ENCODE measurements around the gene PAK6.

Gene PAK6

GRCh38 chr15:40256638-40257235 is 17.9 kb downstream of the PAK6 start:
- DNase-seq = no peak

- no peak for DNase-seq
Observed at GRCh38 chr15:40257656-40258450, 19.0 kb downstream of the PAK6 start.

GRCh38 chr15:40258544-40258943 is 19.7 kb downstream of the PAK6 start:
- DNase-seq = no peak

GRCh38 chr15:40259021-40259420 is 20.2 kb downstream of the PAK6 start:
- no peak for DNase-seq

- no peak for DNase-seq
Observed at GRCh38 chr15:40263024-40263754, 24.3 kb downstream of the PAK6 start.

GRCh38 chr15:40264321-40265153 is 25.7 kb downstream of the PAK6 start:
- no peak for DNase-seq

GRCh38 chr15:40265355-40265754 is 26.5 kb downstream of the PAK6 start:
- no peak for DNase-seq

- no peak for DNase-seq
Observed at GRCh38 chr15:40265875-40266274, 27.0 kb downstream of the PAK6 start.

GRCh38 chr15:40266828-40267304 is 28.0 kb downstream of the PAK6 start:
- DNase-seq = no peak

GRCh38 chr15:40267670-40268069 is 28.8 kb downstream of the PAK6 start:
- no peak for DNase-seq

- no peak for DNase-seq
Observed at GRCh38 chr15:40269604-40270003, 30.7 kb downstream of the PAK6 start.

- DNase-seq = no peak
Observed at GRCh38 chr15:40270246-40270995, 31.6 kb downstream of the PAK6 start.

GRCh38 chr15:40271685-40272484 is 33.0 kb downstream of the PAK6 start:
- DNase-seq = no peak

- no peak for DNase-seq
Observed at GRCh38 chr15:40272485-40273056, 33.7 kb downstream of the PAK6 start.

- DNase-seq = no peak
Observed at GRCh38 chr15:40273428-40273827, 34.6 kb downstream of the PAK6 start.

- peak; percentile 59 for DNase-seq
Observed at GRCh38 chr15:40274350-40275274, 35.7 kb downstream of the PAK6 start.

- DNase-seq = no peak
Observed at GRCh38 chr15:40275523-40275922, 36.7 kb downstream of the PAK6 start.

GRCh38 chr15:40275954-40276353 is 37.1 kb downstream of the PAK6 start:
- DNase-seq = no peak

GRCh38 chr15:40276927-40277326 is 38.1 kb downstream of the PAK6 start:
- no peak for DNase-seq

GRCh38 chr15:40277471-40277870 is 38.6 kb downstream of the PAK6 start:
- no peak for DNase-seq

All from NCI-H345 (cell line).